CD14-positive monocyte (primary cell): ENCODE measurements around the gene HOXA13. TPM values are rescaled to one million over a fixed set of nuclear protein-coding genes. Genes with fewer than 3 reads are reported as not detected.

ENCODE experiments used
- DNase-seq, 3 donors: peaks; one replicate each; pipeline ENCODE4 v3.0.0-alpha.2; 2011 to 2022
- H2AFZ ChIP-seq: 2 replicates; pipeline ENCODE4 v1.6.0; 2012; ENCODE audit warnings: mild to moderate bottlenecking, low read depth, low read length, inconsistent platforms; ENCODE audit not compliant: insufficient read depth, poor library complexity, severe bottlenecking
- H3K27ac ChIP-seq, 2 donors: 1 replicate in 1 of 2; 2 replicates in 1 of 2; pipeline ENCODE4 v1.5.1; 2012 to 2013; ENCODE audit warnings: low read length in 2 of 2, control low read depth in 1 of 2, inconsistent platforms in 1 of 2, low read depth in 1 of 2, mild to moderate bottlenecking in 1 of 2
- H3K27me3 ChIP-seq, 2 donors: one replicate each; pipeline versions ENCODE4 v1.6.0 to v1.6.1; 2011 to 2013; ENCODE audit warnings: low read length in 2 of 2; ENCODE audit not compliant: control insufficient read depth in 2 of 2, insufficient read depth in 2 of 2
- H3K36me3 ChIP-seq, 2 donors: replicated peaks in 1 of 2; 1 replicate in 1 of 2; 2 replicates in 1 of 2; pipeline versions ENCODE4 v1.5.1 to v1.6.1; 2012 to 2013; ENCODE audit warnings: low read length in 2 of 2, control low read depth in 1 of 2, inconsistent platforms in 1 of 2, mild to moderate bottlenecking in 1 of 2; ENCODE audit not compliant: insufficient read depth in 2 of 2, control insufficient read depth in 1 of 2
- H3K4me1 ChIP-seq, 2 donors: 1 replicate in 1 of 2; 2 replicates in 1 of 2; pipeline versions ENCODE4 v1.5.1 to v1.6.1; 2012 to 2013; ENCODE audit warnings: low read length in 2 of 2, control low read depth in 1 of 2, inconsistent platforms in 1 of 2, mild to moderate bottlenecking in 1 of 2, moderate library complexity in 1 of 2; ENCODE audit not compliant: insufficient read depth in 2 of 2, control insufficient read depth in 1 of 2
- H3K4me2 ChIP-seq: replicated peaks from 2 replicates; pipeline ENCODE3; 2012; ENCODE audit warnings: low read length, moderate library complexity, mild to moderate bottlenecking; ENCODE audit not compliant: poor library complexity, severe bottlenecking; ENCODE audit errors: extremely low read depth
- H3K4me3 ChIP-seq, 3 experiments: fragments of 200-600 bp in 1 of 3; sonication (generic) in 1 of 3; replicated peaks in 1 of 3; 1 replicate in 2 of 3; 2 replicates in 1 of 3; pipeline ENCODE4 v1.5.1; 2011 to 2013; ENCODE audit warnings: low read length in 3 of 3, mild to moderate bottlenecking in 3 of 3, control low read depth in 2 of 3, low read depth in 2 of 3, inconsistent platforms in 1 of 3, moderate library complexity in 1 of 3
- H3K79me2 ChIP-seq: 2 replicates; pipeline ENCODE4 v1.6.0; 2012; ENCODE audit warnings: mild to moderate bottlenecking, control low read depth, inconsistent platforms, low read length, moderate library complexity; ENCODE audit not compliant: insufficient read depth
- H3K9ac ChIP-seq: 2 replicates; pipeline ENCODE4 v1.6.0; 2017; ENCODE audit warnings: low read length, mild to moderate bottlenecking; ENCODE audit not compliant: insufficient read depth, poor library complexity, severe bottlenecking
- H3K9me3 ChIP-seq, 2 donors: replicated peaks in 1 of 2; 1 replicate in 1 of 2; 2 replicates in 1 of 2; pipeline versions ENCODE4 v1.5.1 to v1.6.1; 2012 to 2013; ENCODE audit warnings: low read length in 2 of 2, control low read depth in 1 of 2; ENCODE audit not compliant: control insufficient read depth in 1 of 2, insufficient read depth in 1 of 2
- H4K20me1 ChIP-seq: 2 replicates; pipeline ENCODE4 v1.6.0; 2012; ENCODE audit warnings: mild to moderate bottlenecking, low read length, control low read depth, moderate library complexity; ENCODE audit not compliant: insufficient read depth
- H3K27ac Mint-ChIP-seq, 7 donors: one replicate each; pipeline ENCODE4 v1.8.0; 2020; ENCODE audit warnings: mild to moderate bottlenecking in 7 of 7, mixed read lengths in 7 of 7, moderate library complexity in 6 of 7, inconsistent platforms in 2 of 7
- H3K27me3 Mint-ChIP-seq, 3 donors: one replicate each; pipeline ENCODE4 v1.8.0; 2021 to 2022; ENCODE audit warnings: low read depth in 3 of 3, mild to moderate bottlenecking in 3 of 3, mixed read lengths in 3 of 3, moderate library complexity in 3 of 3, inconsistent platforms in 1 of 3
- H3K36me3 Mint-ChIP-seq, 2 donors: one replicate each; pipeline ENCODE4 v1.8.0; 2020; ENCODE audit warnings: mixed read lengths in 2 of 2, inconsistent platforms in 1 of 2, mild to moderate bottlenecking in 1 of 2
- H3K4me1 Mint-ChIP-seq: one replicate; pipeline ENCODE4 v1.8.0; 2020; ENCODE audit warnings: mild to moderate bottlenecking, mixed read lengths
- H3K4me3 Mint-ChIP-seq, 2 donors: one replicate each; pipeline ENCODE4 v1.8.0; 2020; ENCODE audit warnings: mild to moderate bottlenecking in 2 of 2, mixed read lengths in 2 of 2, moderate library complexity in 1 of 2
- H3K9me3 Mint-ChIP-seq, 7 donors: one replicate each; pipeline ENCODE4 v1.8.0; 2020 to 2022; ENCODE audit warnings: mixed read lengths in 7 of 7, mild to moderate bottlenecking in 6 of 7, moderate library complexity in 6 of 7, inconsistent platforms in 2 of 7
- CTCF ChIP-seq: fragments of 200-600 bp; IDR thresholded peaks from one replicate; pipeline ENCODE4 v1.8.0; 2022; ENCODE audit warnings: antibody characterized with exemption, mild to moderate bottlenecking
- WGBS: methylation state at CpG from one replicate; pipeline ENCODE4 v1.1.5; 2013; ENCODE audit warnings: missing lambda C conversion rate; ENCODE audit not compliant: insufficient coverage; 5-methylcytosine and 5-hydroxymethylcytosine counted together
- intact Hi-C, 2 donors: fragments of 100-400 bp; cut with micrococcal nuclease; formaldehyde crosslinking; loops; one replicate each; pipeline versions ENCODE4 v1.15.0 to v1.15.1; 2023
- polyA plus RNA-seq, 3 donors: library from polyadenylated mRNA; depleted of rRNA in 1 of 3; unstranded in 2 of 3; stranded (reverse) in 1 of 3; fragments of 300-500 nt in 2 of 3; fragments of >200 nt in 1 of 3; fragmentation: Illumina TruSeq in 2 of 3; gene quantifications; 1 replicate in 2 of 3; 2 replicates in 1 of 3; pipeline ENCODE4 v1.2.3, GENCODE V29; 2012 to 2021

Gene HOXA13
- polyA plus RNA-seq, 3 donors, result not detected

GRCh38 chr7:27240015-27240731, 40.3 kb upstream of the HOXA13 start:
- Mint-ChIP-seq H3K27me3 (peaks cover 96 to 98% (median 97%) of the 10 kb centered on the region in 3 donors), H3K36me3 (peaks cover 6 to 20% of the 10 kb centered on the region in 2 donors), H3K27ac (peak overlapping the region in 1 of 7 donors; percentile 31), H3K4me1 (peaks cover 34% of the 10 kb centered on the region), H3K4me3 (peak overlapping the region in 1 of 2 donors; percentile 88), H3K9me3 (peaks cover 0 to 32% (median 11%) of the 10 kb centered on the region in 7 donors)
- no peak for TF ChIP-seq CTCF
- Histone ChIP-seq H3K9ac (no peak overlapping the region), H2AFZ (no peak overlapping the region), H3K79me2 (no peaks in the 10 kb centered on the region), H3K4me3 (no peak overlapping the region), H3K36me3 (no peaks in the 10 kb centered on the region), H3K9me3 (peaks cover 3 to 69% of the 10 kb centered on the region in 2 donors), H3K4me1 (peaks cover 17 to 23% of the 10 kb centered on the region in 2 donors), H4K20me1 (no peaks in the 10 kb centered on the region), H3K27ac (no peak overlapping the region), H3K4me2 (no peak overlapping the region), H3K27me3 (peaks cover 95 to 99% of the 10 kb centered on the region in 2 donors)
- WGBS, result 10% methylated on average over 6 of the region's 18 CpGs
- intact Hi-C loops, result loop anchor here in 1 of 2 donors (5.0 kb wide), 1 partner anchor 38 kb away; the partner anchor contains the start of gene HOXA13
- DNase-seq, result no peak

GRCh38 chr7:27239387-27240014, 39.6 kb upstream of the HOXA13 start:
- peaks cover 6 to 20% of the 10 kb centered on the region in 2 donors for H3K36me3 Mint-ChIP-seq
- Histone ChIP-seq H3K79me2 (no peaks in the 10 kb centered on the region), H3K4me3 (no peak overlapping the region), H3K9ac (no peak overlapping the region), H3K27ac (no peak overlapping the region), H3K36me3 (no peaks in the 10 kb centered on the region), H2AFZ (peak overlapping the region; percentile 46), H3K4me1 (peaks cover 18 to 25% of the 10 kb centered on the region in 2 donors), H3K4me2 (peak overlapping the region; percentile 50), H3K9me3 (peaks cover 3 to 63% of the 10 kb centered on the region in 2 donors), H3K27me3 (peaks cover 93 to 99% of the 10 kb centered on the region in 2 donors), H4K20me1 (no peaks in the 10 kb centered on the region)
- intact Hi-C loops, result loop anchor here in 1 of 2 donors (5.0 kb wide), 2 partner anchors 37 to 1182 kb away; partner anchors contain the start of gene HOXA13
- no peak overlapping the region for H3K27ac Mint-ChIP-seq
- peaks cover 30% of the 10 kb centered on the region for H3K4me1 Mint-ChIP-seq
- DNase-seq, result no peak
- H3K4me3 Mint-ChIP-seq, result peak overlapping the region in 1 of 2 donors; percentile 88
- TF ChIP-seq CTCF, result no peak
- H3K27me3 Mint-ChIP-seq, result peaks cover 96 to 98% (median 97%) of the 10 kb centered on the region in 3 donors
- H3K9me3 Mint-ChIP-seq, result peaks cover 0 to 30% (median 11%) of the 10 kb centered on the region in 7 donors
- 1% methylated on average over 48 of the region's 55 CpGs for WGBS
